HepG2 (cell line): ENCODE measurements around the gene STX12.

Experiments
- CTCF ChIP-seq: sonication (generic); formaldehyde crosslinking; IDR thresholded peaks from 2 replicates; pipeline ENCODE4 v1.5.0; 2020; ENCODE audit warnings: mild to moderate bottlenecking, missing genetic modification reagents, moderate library complexity
- HCFC1 ChIP-seq: fragments of 150-350 bp; IDR thresholded peaks from 2 replicates; pipeline ENCODE4 v1.6.1; 2014; ENCODE audit warnings: low read depth, low read length
- HIC2 ChIP-seq: sonication (generic); formaldehyde crosslinking; IDR thresholded peaks from 2 replicates; pipeline ENCODE4 v1.9.0; 2022; ENCODE audit warnings: low read depth, missing genetic modification reagents
- MIXL1 ChIP-seq: IDR thresholded peaks from 2 replicates; pipeline ENCODE4 v1.6.1; 2016
- NFKBIZ ChIP-seq: IDR thresholded peaks from 2 replicates; pipeline ENCODE4 v1.6.1; 2018; ENCODE audit warnings: missing genetic modification reagents, missing compliant biosample characterization
- POLR2A ChIP-seq, 2 experiments: IDR thresholded peaks; 2 replicates each; pipeline ENCODE4 v1.6.1; 2011; ENCODE audit warnings: low read depth in 2 of 2, low read length in 2 of 2, mild to moderate bottlenecking in 1 of 2, moderate library complexity in 1 of 2; ENCODE audit not compliant: insufficient read depth in 1 of 2
- SMYD3 ChIP-seq: sonication (generic); formaldehyde crosslinking; IDR thresholded peaks from 2 replicates; pipeline ENCODE4 v1.8.1; 2023; ENCODE audit warnings: mild to moderate bottlenecking, missing genetic modification reagents
- SUZ12 ChIP-seq: fragments of 150-350 bp; IDR thresholded peaks from 2 replicates; pipeline ENCODE4 v1.6.1; 2014; ENCODE audit warnings: low read depth, low read length
- TOPORS ChIP-seq: sonication (generic); formaldehyde crosslinking; IDR thresholded peaks from 2 replicates; pipeline ENCODE4 v1.8.0; 2023; ENCODE audit warnings: mild to moderate bottlenecking, missing genetic modification reagents
- ZNF276 ChIP-seq: sonication (generic); formaldehyde crosslinking; IDR thresholded peaks from 2 replicates; pipeline ENCODE4 v1.4.0; 2020; ENCODE audit warnings: mild to moderate bottlenecking, low read depth, missing genetic modification reagents
- ZNF510 ChIP-seq: sonication (generic); formaldehyde crosslinking; IDR thresholded peaks from 2 replicates; pipeline ENCODE4 v1.4.0; 2020; ENCODE audit warnings: low read depth, mild to moderate bottlenecking, missing genetic modification reagents
- ZNF773 ChIP-seq: sonication (generic); formaldehyde crosslinking; IDR thresholded peaks from 2 replicates; pipeline ENCODE4 v1.4.0; 2020; ENCODE audit warnings: missing genetic modification reagents, borderline replicate concordance

- TF ChIP-seq ZNF510 (CRISPR knock-in tag) (no peak), MIXL1 (CRISPR knock-in tag) (no peak), ZNF773 (CRISPR knock-in tag) (no peak), POLR2A (IDR thresholded peaks at IDR 0.05; ENCODE audit: insufficient read depth in 1 of 2, low read depth in 2 of 2, low read length in 2 of 2) (no peak), SMYD3 (CRISPR knock-in tag) (no peak), HCFC1 (no peak), ZNF276 (CRISPR knock-in tag) (no peak), TOPORS (CRISPR knock-in tag) (no peak), CTCF (CRISPR knock-in tag) (no peak), SUZ12 (no peak), HIC2 (no peak), NFKBIZ (CRISPR knock-in tag) (no peak)
Observed at GRCh38 chr1:27762033-27762432, 11.0 kb upstream of the STX12 start.
